GM12878 (cell line): ENCODE measurements around the gene TENT5A. TPM values are rescaled to one million over a fixed set of nuclear protein-coding genes. Genes with fewer than 3 reads are reported as not detected.

Experiments
- ATAC-seq: fragments of 200-7000 bp; cut with Tn5 transposase; 3 replicates; pipeline ENCODE4 v1.9.1; 2020; ENCODE audit warnings: mild to moderate bottlenecking, moderate library complexity
- BruUV-seq: library from RNA; stranded (reverse); fragments of 400-500 nt; replicated peaks from 2 replicates; lab custom pipeline; 2021; lab: Mats Ljungman, UMichigan
- CTCF ChIA-PET: fragments of 300-600 bp; sonication (Branson Sonifier 250); formaldehyde crosslinking; extraction: SDS; loops from one replicate; lab custom pipeline; 2021; ENCODE audit warnings: inconsistent platforms; lab: Yijun Ruan, JAX
- POLR2A ChIA-PET: fragments of 350-600 bp; formaldehyde crosslinking; extraction: SDS; loops from one replicate; lab custom pipeline; 2021; ENCODE audit warnings: inconsistent platforms; lab: Charles Lee
- RAD21 ChIA-PET: fragments of 300-600 bp; sonication (Branson Sonifier 250); formaldehyde crosslinking; loops from one replicate; lab custom pipeline; 2023; ENCODE audit warnings: antibody characterized with exemption; ENCODE audit not compliant: unreplicated experiment; lab: Charles Lee
- SMC1A ChIA-PET: fragments of 300-600 bp; sonication (Branson Sonifier 250); formaldehyde crosslinking; loops from one replicate; lab custom pipeline; 2023; ENCODE audit not compliant: unreplicated experiment, uncharacterized antibody; lab: Charles Lee
- DNase-seq: peaks from one replicate; pipeline ENCODE4 v3.0.0-alpha.2; 2011; ENCODE audit warnings: low read depth, low spot score
- FAIRE-seq: peaks from 3 replicates; lab custom pipeline; 2011; peaks lifted over from hg19 to GRCh38; lab: Jason Lieb, UNC
- H2AFZ ChIP-seq: 2 replicates; pipeline ENCODE4 v1.6.0; 2011; ENCODE audit warnings: low read depth, low read length, control low read depth; ENCODE audit not compliant: control insufficient read depth
- H3K27ac ChIP-seq: 2 replicates; pipeline ENCODE4 v1.5.1; 2011; ENCODE audit warnings: control low read depth; ENCODE audit not compliant: control insufficient read depth, insufficient read depth
- H3K27me3 ChIP-seq, 2 experiments: replicated peaks in 1 of 2; 2 replicates each; pipeline versions ENCODE4 v1.6.0 to v1.6.1; 2011; ENCODE audit warnings: low read length in 1 of 2; ENCODE audit not compliant: control insufficient read depth in 2 of 2, insufficient read depth in 2 of 2
- H3K36me3 ChIP-seq, 2 experiments: 2 replicates each; pipeline ENCODE4 v1.5.1; 2011; ENCODE audit warnings: low read length in 1 of 2; ENCODE audit not compliant: control insufficient read depth in 2 of 2, insufficient read depth in 2 of 2
- H3K4me1 ChIP-seq: 2 replicates; pipeline ENCODE4 v1.6.1; 2011; ENCODE audit warnings: mild to moderate bottlenecking, low read length, moderate library complexity, mixed read lengths; ENCODE audit not compliant: control insufficient read depth, insufficient read depth
- H3K4me2 ChIP-seq: 2 replicates; pipeline ENCODE4 v1.6.0; 2011; ENCODE audit warnings: control low read depth; ENCODE audit not compliant: control insufficient read depth, insufficient read depth
- H3K4me3 ChIP-seq: fragments of 200-600 bp; sonication (generic); 2 replicates; pipeline ENCODE4 v1.5.1; 2016
- H3K79me2 ChIP-seq: 2 replicates; pipeline ENCODE4 v1.6.0; 2011; ENCODE audit warnings: low read length; ENCODE audit not compliant: control insufficient read depth, insufficient read depth
- H3K9ac ChIP-seq: 2 replicates; pipeline ENCODE4 v1.8.0; 2011; ENCODE audit warnings: low read length, control low read depth, mixed read lengths; ENCODE audit not compliant: control insufficient read depth, insufficient read depth
- H3K9me3 ChIP-seq: replicated peaks from 3 replicates; pipeline ENCODE4 v1.5.1; 2011; ENCODE audit warnings: mild to moderate bottlenecking, low read length; ENCODE audit not compliant: control insufficient read depth, insufficient read depth
- H4K20me1 ChIP-seq: 2 replicates; pipeline ENCODE4 v1.6.0; 2011; ENCODE audit not compliant: control insufficient read depth, insufficient read depth
- ASH2L ChIP-seq: fragments of 300-600, 200-600 bp; sonication (generic); IDR thresholded peaks from 2 replicates; pipeline ENCODE4 v1.6.1; 2017; ENCODE audit warnings: low read depth, mild to moderate bottlenecking, borderline replicate concordance
- ATF3 ChIP-seq: IDR thresholded peaks from 2 replicates; pipeline ENCODE4 v1.6.1; 2011; ENCODE audit warnings: low read depth, mild to moderate bottlenecking, low read length, moderate library complexity, borderline replicate concordance; ENCODE audit errors: extremely low read depth
- CBX3 ChIP-seq: fragments of 200-600 bp; sonication (generic); IDR thresholded peaks from 2 replicates; pipeline ENCODE4 v1.6.1; 2016; ENCODE audit warnings: low read depth, borderline replicate concordance
- CHD1 ChIP-seq: IDR thresholded peaks from 2 replicates; pipeline ENCODE4 v1.6.1; 2012; ENCODE audit warnings: low read depth, low read length, improper control_type of control experiment
- E4F1 ChIP-seq: fragments of 450-650 bp; IDR thresholded peaks from 2 replicates; pipeline ENCODE4 v1.6.1; 2018; ENCODE audit warnings: borderline replicate concordance, mild to moderate bottlenecking; ENCODE audit not compliant: partially characterized antibody
- FOXK2 ChIP-seq: fragments of 450-650 bp; IDR thresholded peaks from 2 replicates; pipeline ENCODE4 v1.6.1; 2017; ENCODE audit warnings: mild to moderate bottlenecking, moderate library complexity
- HCFC1 ChIP-seq: fragments of 150-350 bp; IDR thresholded peaks from 2 replicates; pipeline ENCODE4 v1.6.1; 2014; ENCODE audit warnings: low read length
- JUNB ChIP-seq: IDR thresholded peaks from 2 replicates; pipeline ENCODE4 v1.6.1; 2016; ENCODE audit warnings: antibody characterized with exemption, mild to moderate bottlenecking
- KAT2A ChIP-seq: conservative IDR thresholded peaks from 2 replicates; pipeline ENCODE4 v1.6.1; 2011; ENCODE audit warnings: low read depth, low read length; ENCODE audit not compliant: control insufficient read depth
- NFIC ChIP-seq: IDR thresholded peaks from 2 replicates; pipeline ENCODE4 v1.6.1; 2012; ENCODE audit warnings: low read depth, mild to moderate bottlenecking, inconsistent platforms, low read length, moderate library complexity
- SMARCA5 ChIP-seq: fragments of 450-650 bp; IDR thresholded peaks from 2 replicates; pipeline ENCODE4 v1.6.1; 2017; ENCODE audit warnings: mild to moderate bottlenecking
- ZBTB11 ChIP-seq: fragments of 450-650 bp; formaldehyde crosslinking; IDR thresholded peaks from 2 replicates; pipeline ENCODE4 v1.5.0; 2022; ENCODE audit warnings: mild to moderate bottlenecking, missing genetic modification characterization
- WGBS: methylation state at CpG from one replicate; pipeline ENCODE4 v1.1.6; 2016; ENCODE audit warnings: low lambda C conversion rate; ENCODE audit not compliant: insufficient replicate concordance, insufficient coverage; ENCODE audit errors: missing lambda C conversion rate; 5-methylcytosine and 5-hydroxymethylcytosine counted together
- in situ Hi-C: fragments of 300-500 bp; cut with MboI; formaldehyde crosslinking; loops from 9 replicates; pipeline ENCODE4 v1.14.3; 2018; ENCODE audit warnings: mixed read lengths
- intact Hi-C: fragments of 100-400 bp; cut with micrococcal nuclease; formaldehyde crosslinking; loops from one replicate; pipeline ENCODE4 v1.14.2; 2022; ENCODE audit not compliant: unreplicated experiment
- polyA plus RNA-seq, 11 experiments: library from polyadenylated mRNA; depleted of rRNA in 4 of 11; unstranded in 6 of 11; stranded (reverse) in 5 of 11; fragments of >200 nt; fragmentation: Nextera tagmentation in 4 of 11; fragmentation: Illumina TruSeq in 1 of 11; extraction: Ambion mirVana in 4 of 11; extraction: Trizol in 1 of 11; gene quantifications; 1 replicate in 1 of 11; 2 replicates in 10 of 11; pipeline versions ENCODE4 v1.2.1 to v1.2.3, GENCODE V29; 2011 to 2016; ENCODE audit warnings: inconsistent platforms in 2 of 11, missing spikeins in 2 of 11, low read depth in 1 of 11
- total RNA-seq, 4 experiments: library from RNA; depleted of rRNA in 3 of 4; stranded (reverse); fragments of >200 nt in 3 of 4; fragmentation: Illumina TruSeq in 1 of 4; extraction: Trizol in 1 of 4; gene quantifications; 2 replicates each; pipeline versions ENCODE4 v1.2.1 to v1.2.3, GENCODE V29; 2013 to 2021

TENT5A gene
- total and polyA plus RNA-seq, 10 of the 15 experiments (the other 5 are each of a cell fraction or from before 2014, with no cell fraction given), result 0.25 to 9.6 (median 0.48) TPM

- Histone ChIP-seq H3K27ac (no peak overlapping the region), H3K79me2 (no peaks in the 10 kb centered on the region), H3K4me2 (no peak overlapping the region), H4K20me1 (no peaks in the 10 kb centered on the region), H2AFZ (no peak overlapping the region), H3K9ac (no peak overlapping the region), H3K4me3 (no peak overlapping the region), H3K36me3 (no peaks in the 10 kb centered on the region), H3K4me1 (no peaks in the 10 kb centered on the region), H3K9me3 (no peaks in the 10 kb centered on the region), H3K27me3 (no peaks in the 10 kb centered on the region)
- DNase-seq (no peak), FAIRE-seq (no peak), ATAC-seq (no peak)
- WGBS, result 15% methylated on average over 2 of the region's 2 CpGs
- no TSS peak for BruUV-seq
- SMC1A ChIA-PET, result interaction anchor here (1.1 to 1.4 kb wide), 3 partner anchors 9 to 66 kb away, joined by 3 read pairs; no protein-coding TSS in a partner anchor
- POLR2A ChIA-PET, result interaction anchor here (0.5 to 1.6 kb wide), 2 partner anchors 28 to 1892 kb away, joined by 6 to 10 read pairs; no protein-coding TSS in a partner anchor
- in situ Hi-C loops (no loop called here), intact Hi-C loops (no loop called here)
- RAD21 ChIA-PET, result no interaction called here
- CTCF ChIA-PET, result no interaction called here
- TF ChIP-seq ASH2L, result no peak
- TF ChIP-seq HCFC1, result no peak
- TF ChIP-seq FOXK2, result no peak
Measured at GRCh38 chr6:81791756-81792155, 39.3 kb upstream of the TENT5A start.

GRCh38 chr6:81790034-81790433 lies 37.6 kb upstream of the TENT5A start:
- H4K20me1 ChIP-seq, result no peaks in the 10 kb centered on the region
- no peaks in the 10 kb centered on the region for H3K4me1 ChIP-seq
- ChIA-PET CTCF (interaction anchor here (1.4 kb wide), 1 partner anchor 58 kb away, joined by 3 read pairs; no protein-coding TSS in a partner anchor), SMC1A (interaction anchor here (0.9 to 1.2 kb wide), 2 partner anchors 9 to 15 kb away, joined by 3 read pairs; no protein-coding TSS in a partner anchor), POLR2A (no interaction called here), RAD21 (no interaction called here)
- H2AFZ ChIP-seq, result no peak overlapping the region
- ATAC-seq (no peak), FAIRE-seq (no peak), DNase-seq (no peak)
- H3K9ac ChIP-seq, result no peak overlapping the region
- H3K4me2 ChIP-seq, result no peak overlapping the region
- H3K79me2 ChIP-seq, result no peaks in the 10 kb centered on the region
- BruUV-seq, result no TSS peak
- H3K4me3 ChIP-seq, result no peak overlapping the region
- H3K9me3 ChIP-seq, result no peaks in the 10 kb centered on the region
- intact Hi-C loops, result no loop called here
- no peaks in the 10 kb centered on the region for H3K36me3 ChIP-seq
- WGBS, result 43% methylated on average over 2 of the region's 2 CpGs
- H3K27ac ChIP-seq, result no peak overlapping the region
- in situ Hi-C loops, result no loop called here
- no peaks in the 10 kb centered on the region for H3K27me3 ChIP-seq
- TF ChIP-seq NFIC (no peak), SMARCA5 (no peak), KAT2A (no peak), ZBTB11 (CRISPR knock-in tag) (no peak), CBX3 (no peak), CHD1 (no peak), ATF3 (no peak), JUNB (no peak), E4F1 (no peak)
